ENCODE measurements around the gene ARTN. TPM values are rescaled to one million over a fixed set of nuclear protein-coding genes. Genes with fewer than 3 reads are reported as not detected.

The ARTN gene
- polyA plus RNA-seq, 3 donors from 2014 or later: not detected

GRCh38 chr1:43975249-43975961 is 41.8 kb downstream of the ARTN start:
- peaks cover 56 to 64% of the 10 kb centered on the region in 2 donors for H3K4me1 Mint-ChIP-seq
- H3K9me3 Mint-ChIP-seq: peaks cover 0 to 1% (median 0%) of the 10 kb centered on the region in 6 donors
- peak in 1 of 3 donors; percentile 11 for DNase-seq
- peaks cover 5% of the 10 kb centered on the region in 3 donors for H3K27me3 Mint-ChIP-seq (ENCODE audit: low read depth in 3 of 3)
- peak overlapping the region; percentile 13 to 92 (median 80) for H3K27ac Mint-ChIP-seq
- peaks cover 6 to 24% (median 8%) of the 10 kb centered on the region in 3 donors for H3K36me3 Mint-ChIP-seq
- peak overlapping the region; percentile 87 to 98 (median 93) for H3K4me3 Mint-ChIP-seq

GRCh38 chr1:43976045-43976444 is 42.4 kb downstream of the ARTN start:
- H3K4me1 Mint-ChIP-seq: peaks cover 50 to 62% of the 10 kb centered on the region in 2 donors
- H3K9me3 Mint-ChIP-seq: peaks cover 0 to 1% (median 0%) of the 10 kb centered on the region in 6 donors
- peaks cover 5% of the 10 kb centered on the region in 3 donors for H3K27me3 Mint-ChIP-seq (ENCODE audit: low read depth in 3 of 3)
- no peak for DNase-seq
- H3K4me3 Mint-ChIP-seq: peak overlapping the region; percentile 87 to 98 (median 93)
- peak overlapping the region in 5 of 6 donors; percentile 76 to 92 (median 81) for H3K27ac Mint-ChIP-seq
- H3K36me3 Mint-ChIP-seq: peaks cover 8 to 24% (median 10%) of the 10 kb centered on the region in 3 donors

- Mint-ChIP-seq H3K27me3 (ENCODE audit: low read depth in 3 of 3) (peaks cover 5% of the 10 kb centered on the region in 3 donors), H3K4me1 (peaks cover 47 to 59% of the 10 kb centered on the region in 2 donors), H3K9me3 (peaks cover 0 to 1% (median 0%) of the 10 kb centered on the region in 6 donors), H3K27ac (peak overlapping the region in 2 of 6 donors; percentile 26 to 37), H3K4me3 (peak overlapping the region; percentile 28 to 97 (median 87)), H3K36me3 (peaks cover 8 to 24% (median 10%) of the 10 kb centered on the region in 3 donors)
- DNase-seq: no peak
Measured at GRCh38 chr1:43976890-43977289, 43.3 kb downstream of the ARTN start.

GRCh38 chr1:43977376-43978263 is 44.0 kb downstream of the ARTN start:
- Mint-ChIP-seq H3K9me3 (peaks cover 0 to 1% (median 0%) of the 10 kb centered on the region in 6 donors), H3K27me3 (ENCODE audit: low read depth in 3 of 3) (peaks cover 3 to 5% (median 5%) of the 10 kb centered on the region in 3 donors), H3K27ac (peak overlapping the region in 2 of 6 donors; percentile 1 to 32), H3K4me1 (peaks cover 47 to 59% of the 10 kb centered on the region in 2 donors), H3K4me3 (peak overlapping the region; percentile 75 to 97 (median 87)), H3K36me3 (peaks cover 8 to 24% (median 10%) of the 10 kb centered on the region in 3 donors)
- no peak for DNase-seq

DNA sequence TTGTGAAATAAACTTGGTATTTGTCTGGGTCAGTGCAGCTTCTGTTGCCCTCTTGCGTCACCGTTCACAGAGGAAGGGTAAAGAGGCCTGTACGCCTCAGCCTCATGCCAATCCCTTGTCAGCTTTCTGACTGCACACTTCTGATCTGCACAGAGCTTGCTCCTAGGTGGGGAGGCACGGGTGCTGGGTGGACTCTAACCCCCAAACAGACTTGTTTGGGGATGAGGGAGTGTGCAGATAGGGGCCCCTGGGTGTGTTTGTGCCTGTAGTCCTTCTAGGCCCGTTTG is 44.6 kb downstream of the ARTN start:
- peaks cover 3 to 5% (median 5%) of the 10 kb centered on the region in 3 donors for H3K27me3 Mint-ChIP-seq (ENCODE audit: low read depth in 3 of 3)
- H3K27ac Mint-ChIP-seq: peak overlapping the region in 1 of 6 donors; percentile 67
- H3K4me3 Mint-ChIP-seq: peak overlapping the region; percentile 75 to 97 (median 79)
- DNase-seq: no peak
- peaks cover 8 to 24% (median 10%) of the 10 kb centered on the region in 3 donors for H3K36me3 Mint-ChIP-seq
- peaks cover 0 to 1% (median 0%) of the 10 kb centered on the region in 6 donors for H3K9me3 Mint-ChIP-seq
- peaks cover 47 to 59% of the 10 kb centered on the region in 2 donors for H3K4me1 Mint-ChIP-seq

DNA sequence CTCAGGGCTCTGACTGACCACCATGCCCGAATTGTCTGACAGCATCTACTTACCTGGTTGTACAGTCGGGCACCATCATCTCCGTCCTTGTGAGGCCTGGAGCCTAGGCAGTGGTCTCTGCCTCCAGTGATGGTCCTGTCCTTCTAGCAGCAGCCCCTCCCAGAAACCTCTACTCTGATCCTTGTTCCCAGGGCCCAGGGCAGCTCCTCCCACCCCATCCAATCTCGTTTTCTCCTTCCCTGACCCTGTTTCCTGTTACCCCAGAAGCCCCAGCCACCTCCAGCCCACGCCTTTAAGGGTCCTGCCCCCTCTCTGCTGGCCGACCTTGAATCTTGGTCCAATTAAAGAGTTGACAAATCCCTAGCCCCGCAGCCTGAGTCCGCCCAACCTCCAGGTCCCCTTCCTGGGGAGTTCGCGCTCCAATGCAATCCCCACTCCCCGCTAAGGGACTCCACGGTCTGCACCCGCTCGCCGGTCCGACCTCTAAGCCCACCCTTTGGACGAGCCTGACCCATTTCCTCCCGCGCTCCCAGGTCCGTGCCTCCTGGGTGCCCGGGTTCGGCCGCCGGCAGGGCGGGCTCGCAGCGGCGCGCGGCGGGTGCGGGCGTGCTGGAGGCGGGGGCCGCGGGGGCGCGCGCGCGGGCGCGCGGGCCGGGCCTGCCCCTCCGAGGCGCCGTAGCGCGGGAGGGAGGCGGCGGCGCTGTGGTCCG is 45.1 kb downstream of the ARTN start, which contains the start of gene B4GALT2:
B4GALT2 (plus strand) TSS at position 660 of the 710 bp plus-strand sequence. CDS start 1,951 bp downstream, outside the sequence.
- Mint-ChIP-seq H3K4me3 (peak within 1 kb of the TSS; percentile 87 to 97 (median 91)), H3K27ac (peak within 1 kb of the TSS in 5 of 6 donors; percentile 38 to 86 (median 71)), H3K36me3 (peaks cover 8 to 24% (median 10%) of the 10 kb centered on the region in 3 donors), H3K27me3 (ENCODE audit: low read depth in 3 of 3) (peaks cover 3 to 9% (median 5%) of the 10 kb centered on the region in 3 donors), H3K9me3 (peaks cover 0 to 1% (median 0%) of the 10 kb centered on the region in 6 donors), H3K4me1 (peaks cover 43 to 55% of the 10 kb centered on the region in 2 donors)
- peak; percentile 38 to 43 (median 42) for DNase-seq

DNA sequence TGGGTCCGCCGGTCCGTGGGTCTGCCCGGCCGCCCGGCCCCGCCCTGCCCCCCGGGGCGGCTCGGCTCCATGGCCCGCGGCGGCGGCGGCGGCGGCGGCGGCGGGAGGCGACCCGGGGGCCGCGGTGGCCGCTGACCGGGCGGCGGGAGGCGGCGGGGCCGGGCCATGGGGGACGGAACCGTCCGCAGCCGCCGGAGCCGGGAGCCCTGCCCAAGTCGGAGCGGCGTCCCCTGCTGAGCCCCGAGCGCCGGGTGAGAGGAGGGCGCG is 45.6 kb downstream of the ARTN start:
- DNase-seq: no peak
- peaks cover 8 to 24% (median 10%) of the 10 kb centered on the region in 3 donors for H3K36me3 Mint-ChIP-seq
- peaks cover 3 to 9% (median 5%) of the 10 kb centered on the region in 3 donors for H3K27me3 Mint-ChIP-seq (ENCODE audit: low read depth in 3 of 3)
- peaks cover 0 to 1% (median 0%) of the 10 kb centered on the region in 6 donors for H3K9me3 Mint-ChIP-seq
- no peak overlapping the region for H3K4me3 Mint-ChIP-seq
- peaks cover 38 to 50% of the 10 kb centered on the region in 2 donors for H3K4me1 Mint-ChIP-seq
- no peak overlapping the region for H3K27ac Mint-ChIP-seq

DNA sequence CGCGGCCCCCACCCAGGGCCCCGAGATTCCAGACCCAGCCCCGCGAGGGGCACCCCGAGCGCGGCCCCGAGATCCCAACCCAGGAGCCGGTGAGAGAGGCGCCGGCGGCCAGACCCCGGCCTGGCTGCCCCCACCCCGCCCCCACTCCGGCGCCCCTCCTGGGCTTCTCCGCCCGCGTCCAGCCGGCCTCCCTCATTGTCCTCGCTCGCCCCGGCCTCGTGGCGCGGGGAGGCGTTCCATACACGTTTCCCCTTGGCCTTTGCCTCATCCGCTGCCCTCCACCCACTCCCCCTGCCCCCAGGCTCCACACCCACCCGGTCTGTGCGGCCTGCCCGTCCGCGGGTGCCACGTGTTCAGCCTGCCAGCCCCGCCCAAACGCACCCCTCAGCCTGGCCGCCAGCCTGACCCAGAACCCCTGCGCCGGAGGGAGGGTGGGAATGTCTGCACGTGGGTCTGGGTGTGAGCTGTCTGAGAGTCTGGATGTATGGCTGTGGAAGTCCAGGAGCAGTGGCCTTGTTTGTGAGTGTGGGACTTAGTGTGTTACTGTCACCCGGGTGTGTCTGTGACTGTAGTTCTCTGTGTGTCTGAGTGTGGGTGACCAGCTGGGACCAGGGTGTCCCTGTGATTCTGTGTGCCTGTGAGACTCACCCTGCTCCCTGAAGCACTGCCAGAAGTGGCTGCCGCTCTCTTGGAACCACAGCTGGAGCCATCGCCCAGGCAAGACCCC is 46.1 kb downstream of the ARTN start:
- Mint-ChIP-seq H3K4me3 (peak overlapping the region; percentile 84 to 92 (median 89)), H3K4me1 (peaks cover 34 to 45% of the 10 kb centered on the region in 2 donors), H3K27me3 (ENCODE audit: low read depth in 3 of 3) (peaks cover 3 to 9% (median 5%) of the 10 kb centered on the region in 3 donors), H3K36me3 (peaks cover 8 to 24% (median 10%) of the 10 kb centered on the region in 3 donors), H3K27ac (peak overlapping the region in 4 of 6 donors; percentile 22 to 86 (median 56)), H3K9me3 (no peaks in the 10 kb centered on the region)
- peak in 2 of 3 donors; percentile 15 to 23 for DNase-seq

DNA sequence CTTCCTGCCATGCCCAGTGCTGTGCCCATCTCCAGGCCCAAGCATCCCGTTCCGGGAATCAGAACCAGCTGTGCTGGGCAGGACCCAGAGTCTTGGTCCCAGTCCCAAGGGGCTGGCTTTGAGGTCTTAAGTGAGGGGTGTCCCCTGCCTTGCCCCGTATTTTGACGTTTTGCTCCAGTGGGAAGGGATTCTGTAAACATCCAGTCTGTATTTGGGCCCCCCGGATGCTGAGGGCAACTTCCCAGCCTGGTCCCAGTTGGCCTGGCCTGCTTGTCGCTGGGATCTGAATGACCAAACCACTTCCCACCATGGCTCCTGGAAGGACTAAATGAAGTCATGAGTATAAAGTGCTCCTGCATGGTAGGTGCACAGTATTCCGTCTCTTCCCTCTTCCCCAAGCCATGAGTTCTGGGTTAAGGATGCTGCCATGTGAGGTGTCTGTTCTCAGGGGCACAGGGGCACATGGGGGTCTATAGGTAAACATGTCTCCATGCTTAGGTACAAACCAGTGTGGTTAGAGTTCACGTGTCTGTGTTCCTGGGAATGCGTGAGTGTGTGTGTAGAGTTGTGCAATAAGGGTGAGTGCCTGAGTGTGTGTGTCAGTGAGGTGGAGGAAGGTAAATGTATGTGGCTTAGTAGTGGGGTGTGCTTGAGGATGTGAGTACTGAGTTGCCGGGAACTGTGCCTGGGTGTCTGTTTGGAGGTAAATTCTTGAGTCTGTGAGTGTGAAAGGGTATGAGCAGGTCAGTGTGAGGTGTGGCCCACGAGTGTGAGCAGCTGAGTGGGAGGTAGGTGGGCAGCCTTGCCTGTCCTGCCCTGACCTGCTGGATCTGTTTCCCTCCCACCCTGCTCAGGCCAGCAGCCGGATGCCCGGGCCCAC is 46.9 kb downstream of the ARTN start:
- peaks cover 34 to 43% of the 10 kb centered on the region in 2 donors for H3K4me1 Mint-ChIP-seq

GRCh38 chr1:43981135-43981491 is 47.5 kb downstream of the ARTN start:
- peaks cover 28 to 37% of the 10 kb centered on the region in 2 donors for H3K4me1 Mint-ChIP-seq
- DNase-seq: no peak
- peaks cover 8 to 24% (median 10%) of the 10 kb centered on the region in 3 donors for H3K36me3 Mint-ChIP-seq
- H3K27me3 Mint-ChIP-seq (ENCODE audit: low read depth in 3 of 3): peaks cover 2 to 6% (median 5%) of the 10 kb centered on the region in 3 donors
- no peak overlapping the region for H3K27ac Mint-ChIP-seq
- no peaks in the 10 kb centered on the region for H3K9me3 Mint-ChIP-seq
- no peak overlapping the region for H3K4me3 Mint-ChIP-seq

More for the DNA sequence above, 46.9 kb downstream of the ARTN start:
- Mint-ChIP-seq H3K9me3 (no peaks in the 10 kb centered on the region), H3K36me3 (peaks cover 8 to 24% (median 10%) of the 10 kb centered on the region in 3 donors), H3K27ac (peak overlapping the region in 2 of 6 donors; percentile 0 to 73), H3K4me3 (peak overlapping the region; percentile 48 to 92 (median 87)), H3K27me3 (ENCODE audit: low read depth in 3 of 3) (peaks cover 2 to 6% (median 5%) of the 10 kb centered on the region in 3 donors)
- DNase-seq: no peak

DNA sequence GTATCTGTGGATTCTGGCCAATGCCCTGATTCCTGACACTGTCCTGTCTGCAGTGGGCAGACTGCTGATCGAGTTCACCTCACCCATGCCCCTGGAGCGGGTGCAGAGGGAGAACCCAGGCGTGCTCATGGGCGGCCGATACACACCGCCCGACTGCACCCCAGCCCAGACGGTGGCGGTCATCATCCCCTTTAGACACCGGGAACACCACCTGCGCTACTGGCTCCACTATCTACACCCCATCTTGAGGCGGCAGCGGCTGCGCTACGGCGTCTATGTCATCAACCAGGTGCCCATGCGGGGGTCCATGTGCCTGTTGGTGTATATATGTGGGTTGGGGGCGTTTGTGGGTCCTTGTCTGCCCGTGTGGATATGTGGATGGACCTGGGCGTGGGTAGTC is 48.0 kb downstream of the ARTN start:
- peaks cover 23 to 33% of the 10 kb centered on the region in 2 donors for H3K4me1 Mint-ChIP-seq
- H3K9me3 Mint-ChIP-seq: no peaks in the 10 kb centered on the region
- H3K27ac Mint-ChIP-seq: no peak overlapping the region
- peaks cover 2 to 6% (median 5%) of the 10 kb centered on the region in 3 donors for H3K27me3 Mint-ChIP-seq (ENCODE audit: low read depth in 3 of 3)
- H3K4me3 Mint-ChIP-seq: no peak overlapping the region
- no peak for DNase-seq
- H3K36me3 Mint-ChIP-seq: peaks cover 8 to 20% (median 10%) of the 10 kb centered on the region in 3 donors

- H3K9me3 Mint-ChIP-seq: no peaks in the 10 kb centered on the region
- peaks cover 3 to 14% (median 7%) of the 10 kb centered on the region in 3 donors for H3K36me3 Mint-ChIP-seq
- no peak overlapping the region for H3K27ac Mint-ChIP-seq
- H3K4me1 Mint-ChIP-seq: peaks cover 17 to 27% of the 10 kb centered on the region in 2 donors
- peaks cover 2 to 5% (median 4%) of the 10 kb centered on the region in 3 donors for H3K27me3 Mint-ChIP-seq (ENCODE audit: low read depth in 3 of 3)
- no peak overlapping the region for H3K4me3 Mint-ChIP-seq
- no peak for DNase-seq
Measured at GRCh38 chr1:43982241-43982640, 48.6 kb downstream of the ARTN start.

Data from immature natural killer cell (primary cell).